Measurements from ENCODE around the gene WDFY2.

WDFY2 gene

GRCh38 chr13:51764184-51765141, 180.2 kb downstream of the WDFY2 start:
- no peak for TF ChIP-seq EZH2phosphoT487 (conservative IDR thresholded peaks at IDR 0.05; ENCODE audit: low read length)
- no peak for TF ChIP-seq CTCF (IDR thresholded peaks at IDR 0.05; ENCODE audit: insufficient read depth, low read length, poor library complexity, severe bottlenecking)
- Histone ChIP-seq H3K79me2 (ENCODE audit: insufficient read depth, low read length) (no peaks in the 10 kb centered on the region), H3K9me3 (ENCODE audit: insufficient read depth, low read length) (no peaks in the 10 kb centered on the region), H4K20me1 (ENCODE audit: low read depth, low read length) (no peaks in the 10 kb centered on the region), H3F3A (ENCODE audit: insufficient read depth) (no peaks in the 10 kb centered on the region), H3K27ac (ENCODE audit: low read depth, low read length) (no peak overlapping the region), H2AFZ (ENCODE audit: low read depth, low read length, severe bottlenecking) (no peak overlapping the region), H3K27me3 (ENCODE audit: low read length) (no peaks in the 10 kb centered on the region), H3K36me3 (ENCODE audit: low read length) (no peaks in the 10 kb centered on the region), H3K4me2 (ENCODE audit: low read depth, low read length, poor library complexity, severe bottlenecking) (no peak overlapping the region), H3K4me3 (ENCODE audit: insufficient read depth, low read length, poor library complexity, severe bottlenecking) (no peak overlapping the region), H3K9me2 (replicated peaks; ENCODE audit: insufficient read depth, low read length) (no peaks in the 10 kb centered on the region), H3K9ac (ENCODE audit: low read length) (no peak overlapping the region)

- Histone ChIP-seq H3K27me3 (ENCODE audit: low read length) (no peaks in the 10 kb centered on the region), H3K36me3 (ENCODE audit: low read length) (no peaks in the 10 kb centered on the region), H4K20me1 (ENCODE audit: low read depth, low read length) (no peaks in the 10 kb centered on the region), H3K9me2 (replicated peaks; ENCODE audit: insufficient read depth, low read length) (no peaks in the 10 kb centered on the region), H3F3A (ENCODE audit: insufficient read depth) (no peaks in the 10 kb centered on the region), H3K27ac (ENCODE audit: low read depth, low read length) (no peak overlapping the region), H3K79me2 (ENCODE audit: insufficient read depth, low read length) (no peaks in the 10 kb centered on the region), H3K4me2 (ENCODE audit: low read depth, low read length, poor library complexity, severe bottlenecking) (no peak overlapping the region), H3K9me3 (ENCODE audit: insufficient read depth, low read length) (no peaks in the 10 kb centered on the region), H3K9ac (ENCODE audit: low read length) (no peak overlapping the region), H3K4me3 (ENCODE audit: insufficient read depth, low read length, poor library complexity, severe bottlenecking) (no peak overlapping the region), H2AFZ (ENCODE audit: low read depth, low read length, severe bottlenecking) (no peak overlapping the region)
- TF ChIP-seq EZH2phosphoT487 (conservative IDR thresholded peaks at IDR 0.05; ENCODE audit: low read length), result no peak
- no peak for TF ChIP-seq CTCF (IDR thresholded peaks at IDR 0.05; ENCODE audit: insufficient read depth, low read length, poor library complexity, severe bottlenecking)
These were observed 180.9 kb downstream of the WDFY2 start for GRCh38 chr13:51765142-51765515.

GRCh38 chr13:51767100-51767499, 182.8 kb downstream of the WDFY2 start:
- Histone ChIP-seq H4K20me1 (ENCODE audit: low read depth, low read length) (no peaks in the 10 kb centered on the region), H3K4me3 (ENCODE audit: insufficient read depth, low read length, poor library complexity, severe bottlenecking) (no peak overlapping the region), H3F3A (ENCODE audit: insufficient read depth) (no peaks in the 10 kb centered on the region), H3K9me2 (replicated peaks; ENCODE audit: insufficient read depth, low read length) (no peaks in the 10 kb centered on the region), H3K9me3 (ENCODE audit: insufficient read depth, low read length) (no peaks in the 10 kb centered on the region), H3K36me3 (ENCODE audit: low read length) (no peaks in the 10 kb centered on the region), H3K27ac (ENCODE audit: low read depth, low read length) (no peak overlapping the region), H3K27me3 (ENCODE audit: low read length) (no peaks in the 10 kb centered on the region), H3K79me2 (ENCODE audit: insufficient read depth, low read length) (no peaks in the 10 kb centered on the region), H3K4me2 (ENCODE audit: low read depth, low read length, poor library complexity, severe bottlenecking) (no peak overlapping the region), H2AFZ (ENCODE audit: low read depth, low read length, severe bottlenecking) (no peak overlapping the region), H3K9ac (ENCODE audit: low read length) (no peak overlapping the region)
- no peak for TF ChIP-seq CTCF (IDR thresholded peaks at IDR 0.05; ENCODE audit: insufficient read depth, low read length, poor library complexity, severe bottlenecking)
- TF ChIP-seq EZH2phosphoT487 (conservative IDR thresholded peaks at IDR 0.05; ENCODE audit: low read length), result no peak
